HEK293 (cell line): ENCODE data around the gene PNPO.
A peak's percentile ranks its signal among the peaks of the same experiment; 100 is the strongest.

ENCODE experiments used
- BCL6B ChIP-seq: fragments of 450-650 bp; formaldehyde crosslinking; IDR thresholded peaks from 2 replicates; pipeline ENCODE4 v1.5.1; 2017; ENCODE audit warnings: missing biosample characterization, missing genetic modification characterization
- GFI1B ChIP-seq: fragments of 450-650 bp; formaldehyde crosslinking; IDR thresholded peaks from 2 replicates; pipeline ENCODE4 v1.5.1; 2016; ENCODE audit warnings: missing biosample characterization, missing genetic modification characterization
- HOXA7 ChIP-seq: sonication (generic); formaldehyde crosslinking; IDR thresholded peaks from 2 replicates; pipeline ENCODE4 v1.8.1; 2022; ENCODE audit warnings: missing genetic modification reagents, borderline replicate concordance
- IKZF3 ChIP-seq: fragments of 450-650 bp; IDR thresholded peaks from 2 replicates; pipeline ENCODE4 v1.5.0; 2018; ENCODE audit warnings: missing biosample characterization, mild to moderate bottlenecking, missing genetic modification characterization, moderate library complexity
- KLF10 ChIP-seq: fragments of 450-650 bp; IDR thresholded peaks from 2 replicates; pipeline ENCODE4 v1.5.1; 2018; ENCODE audit warnings: missing biosample characterization, mild to moderate bottlenecking, missing genetic modification characterization
- PRDM1 ChIP-seq: fragments of 450-650 bp; formaldehyde crosslinking; IDR thresholded peaks from 2 replicates; pipeline ENCODE4; 2016; ENCODE audit warnings: missing biosample characterization, missing genetic modification characterization
- SCRT2 ChIP-seq: fragments of 450-650 bp; formaldehyde crosslinking; IDR thresholded peaks from 2 replicates; pipeline ENCODE4 v1.5.1; 2016; ENCODE audit warnings: missing biosample characterization, missing genetic modification characterization
- TCF7L2 ChIP-seq: IDR thresholded peaks from 2 replicates; pipeline ENCODE4 v1.6.1; 2011; ENCODE audit warnings: low read depth, mild to moderate bottlenecking, inconsistent platforms, low read length, moderate library complexity, borderline replicate concordance
- WT1 ChIP-seq: fragments of 450-650 bp; formaldehyde crosslinking; IDR thresholded peaks from 2 replicates; pipeline ENCODE4 v1.5.1; 2016; ENCODE audit warnings: missing biosample characterization, missing genetic modification characterization
- ZBTB48 ChIP-seq: fragments of 450-650 bp; formaldehyde crosslinking; IDR thresholded peaks from 2 replicates; pipeline ENCODE4 v1.5.1; 2016; ENCODE audit warnings: missing biosample characterization, missing genetic modification characterization
- ZFP37 ChIP-seq: fragments of 450-650 bp; formaldehyde crosslinking; IDR thresholded peaks from 2 replicates; pipeline ENCODE4 v1.5.1; 2016; ENCODE audit warnings: missing biosample characterization, missing genetic modification characterization
- ZNF10 ChIP-seq: fragments of 450-650 bp; formaldehyde crosslinking; IDR thresholded peaks from 2 replicates; pipeline ENCODE4 v1.5.1; 2017; ENCODE audit warnings: missing biosample characterization, missing genetic modification characterization
- ZNF155 ChIP-seq: fragments of 450-650 bp; formaldehyde crosslinking; IDR thresholded peaks from 2 replicates; pipeline ENCODE4 v1.5.1; 2016; ENCODE audit warnings: missing biosample characterization, missing genetic modification characterization
- ZNF214 ChIP-seq: fragments of 450-650 bp; formaldehyde crosslinking; IDR thresholded peaks from 2 replicates; pipeline ENCODE4 v1.5.1; 2017; ENCODE audit warnings: missing biosample characterization, mild to moderate bottlenecking, missing genetic modification characterization, borderline replicate concordance
- ZNF266 ChIP-seq: fragments of 450-650 bp; formaldehyde crosslinking; IDR thresholded peaks from 2 replicates; pipeline ENCODE4 v1.5.1; 2016; ENCODE audit warnings: missing biosample characterization, missing genetic modification characterization, low read depth
- ZNF292 ChIP-seq: fragments of 450-650 bp; formaldehyde crosslinking; IDR thresholded peaks from 2 replicates; pipeline ENCODE4 v1.5.1; 2016; ENCODE audit warnings: low read depth, missing biosample characterization, missing genetic modification characterization, borderline replicate concordance
- ZNF354C ChIP-seq: fragments of 450-650 bp; formaldehyde crosslinking; IDR thresholded peaks from 2 replicates; pipeline ENCODE4 v1.5.1; 2016; ENCODE audit warnings: missing biosample characterization, missing genetic modification characterization, low read depth, borderline replicate concordance
- ZNF48 ChIP-seq: fragments of 450-650 bp; formaldehyde crosslinking; IDR thresholded peaks from 2 replicates; pipeline ENCODE4 v1.5.1; 2016; ENCODE audit warnings: missing biosample characterization, missing genetic modification characterization
- ZNF488 ChIP-seq: fragments of 450-650 bp; formaldehyde crosslinking; IDR thresholded peaks from 2 replicates; pipeline ENCODE4 v1.5.1; 2016; ENCODE audit warnings: missing biosample characterization, missing genetic modification characterization
- ZNF501 ChIP-seq: fragments of 450-650 bp; formaldehyde crosslinking; IDR thresholded peaks from 2 replicates; pipeline ENCODE4 v1.5.1; 2016; ENCODE audit warnings: missing biosample characterization, missing genetic modification characterization
- ZNF510 ChIP-seq: fragments of 450-650 bp; formaldehyde crosslinking; IDR thresholded peaks from 2 replicates; pipeline ENCODE4 v1.5.1; 2018; ENCODE audit warnings: mild to moderate bottlenecking, missing genetic modification characterization, missing biosample characterization; ENCODE audit not compliant: insufficient replicate concordance
- ZNF548 ChIP-seq: fragments of 450-650 bp; formaldehyde crosslinking; IDR thresholded peaks from 2 replicates; pipeline ENCODE4 v1.5.1; 2016; ENCODE audit warnings: missing biosample characterization, missing genetic modification characterization
- ZNF560 ChIP-seq: fragments of 450-650 bp; formaldehyde crosslinking; IDR thresholded peaks from 2 replicates; pipeline ENCODE4 v1.5.1; 2017; ENCODE audit warnings: missing biosample characterization, missing genetic modification characterization, borderline replicate concordance
- ZNF585B ChIP-seq: fragments of 450-650 bp; formaldehyde crosslinking; IDR thresholded peaks from 2 replicates; pipeline ENCODE4 v1.5.1; 2016; ENCODE audit warnings: missing biosample characterization, missing genetic modification characterization
- ZNF626 ChIP-seq: fragments of 450-650 bp; sonication (Bioruptor Pico); formaldehyde crosslinking; IDR thresholded peaks from 2 replicates; pipeline ENCODE4 v1.5.1; 2018; ENCODE audit warnings: missing biosample characterization, missing genetic modification characterization, inconsistent platforms
- ZNF664 ChIP-seq: fragments of 450-650 bp; formaldehyde crosslinking; IDR thresholded peaks from 2 replicates; pipeline ENCODE4 v1.5.1; 2016; ENCODE audit warnings: missing biosample characterization, missing genetic modification characterization
- ZNF707 ChIP-seq: fragments of 450-650 bp; formaldehyde crosslinking; IDR thresholded peaks from 2 replicates; pipeline ENCODE4 v1.5.1; 2016; ENCODE audit warnings: missing biosample characterization, missing genetic modification characterization
- ZNF776 ChIP-seq: fragments of 450-650 bp; formaldehyde crosslinking; IDR thresholded peaks from 2 replicates; pipeline ENCODE4 v1.5.0; 2017; ENCODE audit warnings: missing biosample characterization, missing genetic modification characterization, borderline replicate concordance
- ZNF843 ChIP-seq: fragments of 450-650 bp; formaldehyde crosslinking; IDR thresholded peaks from 2 replicates; pipeline ENCODE4 v1.5.1; 2016; ENCODE audit warnings: missing biosample characterization, missing genetic modification characterization
- ZSCAN23 ChIP-seq: fragments of 450-650 bp; formaldehyde crosslinking; IDR thresholded peaks from 2 replicates; pipeline ENCODE4 v1.5.1; 2016; ENCODE audit warnings: missing biosample characterization, missing genetic modification characterization
- TF ChIP-seq, protein P1 (sequence below): fragments of 450-650 bp; formaldehyde crosslinking; IDR thresholded peaks from 2 replicates; pipeline ENCODE4 v1.5.1; 2016; ENCODE audit warnings: missing biosample characterization, missing genetic modification characterization
- TF ChIP-seq, protein P2 (sequence below): fragments of 450-650 bp; formaldehyde crosslinking; IDR thresholded peaks from 2 replicates; pipeline ENCODE4 v1.5.1; 2016; ENCODE audit warnings: missing biosample characterization, missing genetic modification characterization, borderline replicate concordance

Gene PNPO

DNA sequence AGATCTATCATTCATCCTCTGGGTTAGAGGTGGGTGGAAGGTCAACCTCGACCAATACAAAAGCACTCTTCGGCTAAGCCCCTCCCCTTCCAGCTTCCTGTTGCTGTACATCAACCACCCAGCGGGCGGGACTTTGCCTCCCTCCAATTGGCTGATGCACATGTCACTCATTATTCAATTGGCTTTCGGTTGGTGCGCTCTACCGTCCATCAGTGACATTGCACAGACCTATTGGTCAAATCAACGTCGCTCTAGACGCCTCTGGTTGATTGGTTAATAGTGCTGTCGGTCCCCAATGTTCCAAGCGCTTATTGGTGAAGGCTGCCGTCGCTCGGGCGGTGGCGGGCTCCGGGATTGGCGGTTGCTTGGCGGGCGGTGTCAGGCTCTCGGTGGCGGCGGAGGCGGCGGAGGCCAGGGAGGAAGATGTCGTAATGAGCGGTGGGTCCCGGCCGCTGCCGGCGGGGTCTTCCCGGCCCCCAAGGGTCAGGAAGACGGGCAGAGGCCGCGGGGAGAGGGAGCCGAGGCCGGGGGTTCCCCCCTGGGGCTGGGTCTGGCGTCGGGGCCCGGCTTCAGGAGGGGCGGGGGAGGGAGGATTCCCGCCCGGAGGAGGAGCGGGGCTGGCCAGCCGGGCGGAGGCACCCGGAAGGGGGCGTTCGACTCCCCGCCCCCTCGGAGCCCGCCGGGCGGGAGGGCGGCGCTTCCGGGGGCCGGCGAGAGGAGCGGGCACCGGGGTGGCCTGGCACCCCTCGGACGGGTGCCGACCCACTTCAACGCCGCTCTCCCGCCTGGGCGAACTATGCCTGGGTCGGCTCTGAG lies 45.3 kb upstream of the PNPO start, which contains the start of gene SP2 (continued):
- TF ChIP-seq ZNF776 (tag by site-specific recombination) (no peak), ZNF10 (no peak), ZSCAN23 (tag by site-specific recombination) (no peak), ZNF560 (tag by site-specific recombination) (no peak), HOXA7 (no peak), BCL6B (tag by site-specific recombination) (no peak), ZNF664 (tag by site-specific recombination) (no peak), ZNF488 (tag by site-specific recombination) (no peak), ZNF843 (tag by site-specific recombination) (no peak), ZNF707 (no peak), PRDM1 (tag by site-specific recombination) (no peak), ZNF501 (no peak), ZNF214 (tag by site-specific recombination) (no peak), WT1 (tag by site-specific recombination) (peak; percentile 6; the same call in 1 of the 2 replicates), GFI1B (tag by site-specific recombination) (no peak), SCRT2 (tag by site-specific recombination) (peak; percentile 100), ZNF510 (tag by site-specific recombination) (no peak), ZNF155 (tag by site-specific recombination) (no peak), ZBTB48 (no peak), ZNF548 (no peak), ZNF626 (tag by site-specific recombination) (no peak), ZNF354C (tag by site-specific recombination) (no peak), ZNF266 (tag by site-specific recombination) (no peak), ZNF292 (tag by site-specific recombination) (no peak), ZNF585B (no peak), TCF7L2 (no peak), ZNF48 (tag by site-specific recombination) (no peak), KLF10 (tag by site-specific recombination) (peak; percentile 18; the same call in 1 of the 2 replicates), IKZF3 (tag by site-specific recombination) (0 out of 2 replicates have a peak, but pooled peaks have one; percentile 21), ZFP37 (no peak; the same call in 1 of the 2 replicates)
- TF ChIP-seq, protein P1, sequence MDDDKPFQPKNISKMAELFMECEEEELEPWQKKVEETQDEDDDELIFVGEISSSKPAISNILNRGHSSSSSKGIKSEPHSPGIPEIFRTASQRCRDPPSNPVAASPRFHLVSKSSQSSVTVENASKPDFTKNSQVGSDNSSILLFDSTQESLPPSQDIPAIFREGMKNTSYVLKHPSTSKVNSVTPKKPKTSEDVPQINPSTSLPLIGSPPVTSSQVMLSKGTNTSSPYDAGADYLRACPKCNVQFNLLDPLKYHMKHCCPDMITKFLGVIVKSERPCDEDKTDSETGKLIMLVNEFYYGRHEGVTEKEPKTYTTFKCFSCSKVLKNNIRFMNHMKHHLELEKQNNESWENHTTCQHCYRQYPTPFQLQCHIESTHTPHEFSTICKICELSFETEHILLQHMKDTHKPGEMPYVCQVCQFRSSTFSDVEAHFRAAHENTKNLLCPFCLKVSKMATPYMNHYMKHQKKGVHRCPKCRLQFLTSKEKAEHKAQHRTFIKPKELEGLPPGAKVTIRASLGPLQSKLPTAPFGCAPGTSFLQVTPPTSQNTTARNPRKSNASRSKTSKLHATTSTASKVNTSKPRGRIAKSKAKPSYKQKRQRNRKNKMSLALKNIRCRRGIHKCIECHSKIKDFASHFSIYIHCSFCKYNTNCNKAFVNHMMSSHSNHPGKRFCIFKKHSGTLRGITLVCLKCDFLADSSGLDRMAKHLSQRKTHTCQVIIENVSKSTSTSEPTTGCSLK, result no peak
- TF ChIP-seq, protein P2, sequence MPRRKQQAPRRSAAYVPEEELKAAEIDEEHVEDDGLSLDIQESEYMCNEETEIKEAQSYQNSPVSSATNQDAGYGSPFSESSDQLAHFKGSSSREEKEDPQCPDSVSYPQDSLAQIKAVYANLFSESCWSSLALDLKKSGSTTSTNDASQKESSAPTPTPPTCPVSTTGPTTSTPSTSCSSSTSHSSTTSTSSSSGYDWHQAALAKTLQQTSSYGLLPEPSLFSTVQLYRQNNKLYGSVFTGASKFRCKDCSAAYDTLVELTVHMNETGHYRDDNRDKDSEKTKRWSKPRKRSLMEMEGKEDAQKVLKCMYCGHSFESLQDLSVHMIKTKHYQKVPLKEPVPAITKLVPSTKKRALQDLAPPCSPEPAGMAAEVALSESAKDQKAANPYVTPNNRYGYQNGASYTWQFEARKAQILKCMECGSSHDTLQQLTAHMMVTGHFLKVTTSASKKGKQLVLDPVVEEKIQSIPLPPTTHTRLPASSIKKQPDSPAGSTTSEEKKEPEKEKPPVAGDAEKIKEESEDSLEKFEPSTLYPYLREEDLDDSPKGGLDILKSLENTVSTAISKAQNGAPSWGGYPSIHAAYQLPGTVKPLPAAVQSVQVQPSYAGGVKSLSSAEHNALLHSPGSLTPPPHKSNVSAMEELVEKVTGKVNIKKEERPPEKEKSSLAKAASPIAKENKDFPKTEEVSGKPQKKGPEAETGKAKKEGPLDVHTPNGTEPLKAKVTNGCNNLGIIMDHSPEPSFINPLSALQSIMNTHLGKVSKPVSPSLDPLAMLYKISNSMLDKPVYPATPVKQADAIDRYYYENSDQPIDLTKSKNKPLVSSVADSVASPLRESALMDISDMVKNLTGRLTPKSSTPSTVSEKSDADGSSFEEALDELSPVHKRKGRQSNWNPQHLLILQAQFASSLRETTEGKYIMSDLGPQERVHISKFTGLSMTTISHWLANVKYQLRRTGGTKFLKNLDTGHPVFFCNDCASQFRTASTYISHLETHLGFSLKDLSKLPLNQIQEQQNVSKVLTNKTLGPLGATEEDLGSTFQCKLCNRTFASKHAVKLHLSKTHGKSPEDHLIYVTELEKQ (tag by site-specific recombination), result no peak
